HFFc6 (cell line): Measurements from ENCODE around the gene CTDP1. TPM values are rescaled to one million over a fixed set of nuclear protein-coding genes. Genes with fewer than 3 reads are reported as not detected.

ENCODE experiments used
- DNase-seq: peaks from one replicate; pipeline ENCODE4 v3.0.0-alpha.2; 2018
- H3K27ac Mint-ChIP-seq: 2 replicates; pipeline ENCODE4 v1.8.0; 2020; ENCODE audit warnings: mild to moderate bottlenecking, mixed read lengths
- H3K27me3 Mint-ChIP-seq: 2 replicates; pipeline ENCODE4 v1.8.0; 2021; ENCODE audit warnings: mild to moderate bottlenecking, moderate library complexity, mixed read lengths; ENCODE audit not compliant: insufficient read depth
- H3K36me3 Mint-ChIP-seq: 2 replicates; pipeline ENCODE4 v1.8.0; 2021; ENCODE audit warnings: low read depth, mixed read lengths
- H3K4me1 Mint-ChIP-seq: 2 replicates; pipeline ENCODE4 v1.8.0; 2020; ENCODE audit warnings: low read depth, mixed read lengths
- H3K4me3 Mint-ChIP-seq: 2 replicates; pipeline ENCODE4 v1.8.0; 2020; ENCODE audit warnings: mild to moderate bottlenecking, moderate library complexity, mixed read lengths
- H3K9me3 Mint-ChIP-seq: 2 replicates; pipeline ENCODE4 v1.8.0; 2020; ENCODE audit warnings: mild to moderate bottlenecking, mixed read lengths
- total RNA-seq, 6 experiments: library from RNA; stranded (reverse); fragmentation: NEBNext Ultra II Directional; extraction: Animal tissue kit (Norgen Biotek cat#: 25700); gene quantifications; 2 replicates in 1 of 6; 3 replicates in 5 of 6; pipeline ENCODE4 v1.2.3, GENCODE V29; 2021
- TF ChIP-seq, protein P1 (sequence below): fragments of 200-600 bp; sonication (generic); IDR thresholded peaks from 2 replicates; pipeline ENCODE4 v1.5.0; 2021; ENCODE audit warnings: antibody characterized with exemption, mild to moderate bottlenecking

Gene CTDP1
- total RNA-seq, 6 experiments from 2014 or later: 15.6 to 18.2 (median 16.6) TPM

DNA sequence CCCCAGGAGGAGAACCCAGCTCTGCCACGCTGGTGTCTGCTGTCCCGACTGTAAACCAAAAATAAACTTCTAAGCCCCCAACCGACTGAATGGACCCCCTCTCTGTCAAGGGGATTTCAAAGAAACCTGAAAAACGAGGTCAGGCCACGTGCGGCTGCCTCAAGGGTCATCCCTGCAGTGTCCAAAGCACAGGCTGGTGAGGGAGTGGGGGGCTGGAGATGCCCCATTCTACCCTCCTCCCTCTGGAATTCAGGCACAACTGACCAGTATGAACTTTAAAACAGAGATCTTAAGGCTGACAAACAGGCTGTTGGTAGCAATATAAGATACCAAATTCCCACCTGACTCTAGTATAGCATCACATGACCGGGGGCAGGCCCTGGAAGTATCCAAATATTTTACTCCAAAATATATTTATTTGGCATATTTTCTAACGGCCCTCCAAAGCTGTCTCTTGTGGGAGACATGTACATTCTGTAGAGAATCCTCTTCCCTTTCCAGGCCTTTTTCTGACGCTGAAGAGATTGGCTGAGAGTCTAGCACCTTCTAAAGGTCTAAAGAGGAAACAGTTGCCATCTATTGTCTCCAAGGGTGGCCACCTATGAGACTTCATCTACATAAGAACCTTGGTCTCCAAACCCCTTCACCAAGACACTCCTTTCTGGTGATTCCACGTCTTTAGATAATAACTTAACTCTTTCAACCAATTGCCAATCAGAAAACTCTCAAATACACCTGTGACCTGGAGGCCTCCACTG, 40.4 kb upstream of the CTDP1 start:
- DNase-seq: no peak
- H3K27ac Mint-ChIP-seq: no peak overlapping the region
- peaks cover 1% of the 10 kb centered on the region; the same call in 1 of the 2 replicates for H3K4me1 Mint-ChIP-seq

DNA sequence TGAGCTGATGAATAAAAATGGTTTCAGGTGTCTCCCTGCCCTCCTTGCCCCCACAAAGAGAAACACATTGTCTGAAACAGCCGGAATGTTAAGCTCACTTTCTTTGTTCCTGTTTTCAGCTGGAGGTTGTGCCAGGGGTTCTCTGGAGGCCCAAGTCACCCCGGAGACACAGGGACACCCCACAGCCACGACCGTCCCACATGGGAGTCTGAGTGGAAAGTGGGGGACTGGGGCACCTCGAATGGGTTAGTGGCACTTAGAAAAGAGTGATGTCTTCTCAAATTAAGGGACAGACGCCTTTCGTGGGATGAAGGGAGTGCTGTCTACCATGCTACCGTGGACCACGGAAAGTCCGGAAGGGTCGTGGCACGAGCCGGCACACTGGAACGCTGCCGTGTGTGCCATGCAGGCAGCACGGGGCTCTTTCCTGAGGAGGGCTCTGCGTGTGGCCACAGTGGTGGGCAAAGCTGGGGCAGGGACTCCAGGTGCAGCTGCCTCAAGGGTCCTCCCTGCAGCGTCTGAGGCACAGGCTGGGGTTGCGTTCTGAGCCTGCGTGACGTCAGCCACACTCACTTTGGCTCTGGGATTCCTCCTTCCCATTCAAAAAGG, 39.4 kb upstream of the CTDP1 start:
- Mint-ChIP-seq H3K4me3 (no peak overlapping the region), H3K27ac (no peak overlapping the region), H3K36me3 (no peaks in the 10 kb centered on the region), H3K27me3 (peaks cover 17% of the 10 kb centered on the region), H3K9me3 (no peaks in the 10 kb centered on the region), H3K4me1 (peaks cover 8% of the 10 kb centered on the region)
- no peak for DNase-seq
- TF ChIP-seq, protein P1, sequence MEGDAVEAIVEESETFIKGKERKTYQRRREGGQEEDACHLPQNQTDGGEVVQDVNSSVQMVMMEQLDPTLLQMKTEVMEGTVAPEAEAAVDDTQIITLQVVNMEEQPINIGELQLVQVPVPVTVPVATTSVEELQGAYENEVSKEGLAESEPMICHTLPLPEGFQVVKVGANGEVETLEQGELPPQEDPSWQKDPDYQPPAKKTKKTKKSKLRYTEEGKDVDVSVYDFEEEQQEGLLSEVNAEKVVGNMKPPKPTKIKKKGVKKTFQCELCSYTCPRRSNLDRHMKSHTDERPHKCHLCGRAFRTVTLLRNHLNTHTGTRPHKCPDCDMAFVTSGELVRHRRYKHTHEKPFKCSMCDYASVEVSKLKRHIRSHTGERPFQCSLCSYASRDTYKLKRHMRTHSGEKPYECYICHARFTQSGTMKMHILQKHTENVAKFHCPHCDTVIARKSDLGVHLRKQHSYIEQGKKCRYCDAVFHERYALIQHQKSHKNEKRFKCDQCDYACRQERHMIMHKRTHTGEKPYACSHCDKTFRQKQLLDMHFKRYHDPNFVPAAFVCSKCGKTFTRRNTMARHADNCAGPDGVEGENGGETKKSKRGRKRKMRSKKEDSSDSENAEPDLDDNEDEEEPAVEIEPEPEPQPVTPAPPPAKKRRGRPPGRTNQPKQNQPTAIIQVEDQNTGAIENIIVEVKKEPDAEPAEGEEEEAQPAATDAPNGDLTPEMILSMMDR: no peak

More for the DNA sequence above, 40.4 kb upstream of the CTDP1 start:
- Mint-ChIP-seq H3K36me3 (no peaks in the 10 kb centered on the region), H3K27me3 (peaks cover 14% of the 10 kb centered on the region), H3K4me3 (no peak overlapping the region), H3K9me3 (peaks cover 5% of the 10 kb centered on the region; the same call in 1 of the 2 replicates)
- TF ChIP-seq, protein P1: no peak

DNA sequence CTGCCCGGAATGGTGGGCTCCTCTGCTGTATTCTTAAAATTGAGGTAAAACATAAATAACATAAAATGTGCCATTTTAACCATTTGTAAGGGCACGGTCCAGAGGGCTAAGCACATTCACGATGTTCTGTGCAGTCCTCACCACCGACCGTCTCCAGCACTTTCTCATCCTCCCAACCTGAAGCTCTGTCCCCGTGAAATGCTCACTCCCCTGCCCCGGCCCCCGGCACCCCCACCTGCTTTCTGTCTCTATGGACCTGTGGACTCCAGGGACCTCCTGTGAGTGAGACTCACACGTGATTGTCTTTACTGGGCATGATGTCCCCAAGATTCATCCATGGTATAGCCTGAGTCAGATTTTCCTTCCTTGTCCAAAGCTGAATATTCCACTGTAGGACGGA, 38.7 kb upstream of the CTDP1 start:
- Mint-ChIP-seq H3K4me1 (peaks cover 8% of the 10 kb centered on the region), H3K27ac (no peak overlapping the region), H3K36me3 (no peaks in the 10 kb centered on the region), H3K9me3 (no peaks in the 10 kb centered on the region), H3K4me3 (no peak overlapping the region; the same call in 1 of the 2 replicates), H3K27me3 (peaks cover 22% of the 10 kb centered on the region)
- TF ChIP-seq, protein P1: no peak
- no peak for DNase-seq

DNA sequence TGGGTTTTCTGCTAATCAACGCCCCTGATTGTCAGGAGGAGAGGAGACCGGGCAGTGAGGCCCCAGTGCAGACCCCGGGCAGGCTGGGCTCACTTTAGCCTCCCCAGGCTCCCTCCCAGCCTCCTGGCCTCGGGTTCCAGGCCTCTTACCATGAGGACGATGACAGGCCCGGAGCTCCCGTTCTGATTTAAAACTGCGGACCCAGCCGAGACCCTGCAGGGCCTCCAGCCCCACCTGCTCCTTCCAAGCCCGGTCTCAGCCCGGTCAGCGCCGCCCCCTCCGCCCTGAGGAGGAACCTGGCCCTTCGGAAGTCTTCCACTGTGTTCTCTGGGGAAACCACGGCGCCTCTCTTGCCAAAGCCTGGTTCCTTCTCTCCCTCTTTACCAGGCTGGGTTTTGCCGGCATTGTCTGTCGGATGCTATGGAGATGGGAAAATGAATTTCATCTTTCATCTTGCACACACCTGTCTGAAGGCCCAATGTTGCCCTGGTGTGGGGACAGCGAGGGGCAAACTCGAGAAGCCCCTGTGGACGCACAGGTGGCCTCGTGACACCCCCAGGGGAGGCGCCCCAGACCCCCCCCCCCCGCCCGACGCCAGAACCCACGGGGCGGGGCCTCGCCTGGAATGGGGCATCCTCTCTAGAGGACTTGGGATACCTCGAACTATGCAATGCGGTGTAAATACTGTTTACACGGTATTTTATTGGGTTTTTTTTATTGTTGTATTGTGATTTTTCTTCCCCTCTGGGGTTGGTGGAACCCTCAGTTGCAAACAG, 37.7 kb upstream of the CTDP1 start:
- Mint-ChIP-seq H3K4me3 (no peak overlapping the region), H3K4me1 (peaks cover 8% of the 10 kb centered on the region), H3K27ac (no peak overlapping the region), H3K27me3 (peaks cover 23% of the 10 kb centered on the region), H3K9me3 (no peaks in the 10 kb centered on the region), H3K36me3 (no peaks in the 10 kb centered on the region)
- TF ChIP-seq, protein P1: no peak
- DNase-seq: no peak

DNA sequence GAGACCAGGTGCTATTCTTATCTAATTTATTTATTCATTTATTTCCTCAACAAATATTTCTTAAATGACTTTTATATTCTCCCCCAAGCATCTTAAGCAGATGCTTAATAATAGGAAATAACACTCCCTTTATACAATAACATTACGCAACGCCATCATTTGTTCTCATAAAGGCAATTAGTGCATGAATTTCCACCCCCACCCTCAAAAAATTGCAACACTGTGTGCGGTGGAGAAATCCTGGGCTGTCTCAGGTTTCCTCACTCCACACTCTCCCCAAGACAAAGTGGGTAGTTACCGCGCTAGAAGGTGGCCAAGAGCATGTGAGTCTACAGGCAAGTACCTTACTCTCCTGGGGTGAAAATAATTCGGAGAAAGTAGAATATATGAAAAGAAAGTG, 37.0 kb upstream of the CTDP1 start:
- Mint-ChIP-seq H3K9me3 (no peaks in the 10 kb centered on the region), H3K36me3 (no peaks in the 10 kb centered on the region), H3K4me3 (no peak overlapping the region), H3K27ac (no peak overlapping the region), H3K4me1 (peaks cover 8% of the 10 kb centered on the region), H3K27me3 (peaks cover 23% of the 10 kb centered on the region)
- no peak for DNase-seq
- TF ChIP-seq, protein P1: no peak
